ENCODE data around the gene ZNF236. TPM values are rescaled to one million over a fixed set of nuclear protein-coding genes. Genes with fewer than 3 reads are reported as not detected.

ZNF236 gene
- total RNA-seq, 2 experiments from 2014 or later = 25.7 to 27.9 TPM

DNA sequence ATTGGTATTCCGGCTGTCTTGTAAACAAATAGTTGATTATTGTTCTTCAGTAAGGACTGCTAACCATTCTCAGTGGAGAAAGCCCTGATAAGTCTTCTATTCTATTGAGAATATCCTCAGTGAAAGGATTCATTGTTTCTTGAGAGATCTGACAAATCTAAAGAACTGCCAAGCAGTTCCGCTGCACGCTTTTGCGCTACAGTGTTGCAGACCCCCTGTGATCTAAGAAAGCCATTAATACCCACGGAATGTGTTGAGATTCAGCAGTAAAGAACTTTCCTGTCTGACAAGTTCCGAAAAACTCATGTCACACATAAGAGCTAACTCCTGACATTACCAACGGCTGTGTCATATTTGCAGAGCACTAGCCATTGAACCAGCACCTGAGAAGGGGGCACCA lies 63.8 kb downstream of the ZNF236 start:
- Histone ChIP-seq H3K4me1 (ENCODE audit: insufficient read depth, low read length) (no peaks in the 10 kb centered on the region), H3K4me3 (ENCODE audit: low read length) (no peak overlapping the region), H3K36me3 (ENCODE audit: insufficient read depth, low read length) (peaks cover 66% of the 10 kb centered on the region), H3K27ac (ENCODE audit: low read depth in 1 of 2, low read length in 2 of 2) (no peak overlapping the region), H3K27me3 (ENCODE audit: control insufficient read depth in 1 of 2, insufficient read depth in 2 of 2, low read length in 2 of 2) (no peaks in the 10 kb centered on the region), H3K9me3 (ENCODE audit: control insufficient read depth in 1 of 2, insufficient read depth in 1 of 2, low read length in 2 of 2) (no peaks in the 10 kb centered on the region)
- intact Hi-C loops (cut with DNase I, micrococcal nuclease) = no loop called here
- POLR2A ChIA-PET = no interaction called here
- Mint-ChIP-seq H3K27me3 (no peaks in the 10 kb centered on the region), H3K4me3 (no peak overlapping the region), H3K4me1 (ENCODE audit: low read depth) (no peaks in the 10 kb centered on the region), H3K9me3 (no peaks in the 10 kb centered on the region), H3K36me3 (ENCODE audit: low read depth) (peaks cover 88% of the 10 kb centered on the region), H3K27ac (no peak overlapping the region)
- no peak for ATAC-seq (ENCODE audit: poor library complexity)
- no peak for DNase-seq
- CTCF ChIA-PET = no interaction called here
- TF ChIP-seq, protein P1, sequence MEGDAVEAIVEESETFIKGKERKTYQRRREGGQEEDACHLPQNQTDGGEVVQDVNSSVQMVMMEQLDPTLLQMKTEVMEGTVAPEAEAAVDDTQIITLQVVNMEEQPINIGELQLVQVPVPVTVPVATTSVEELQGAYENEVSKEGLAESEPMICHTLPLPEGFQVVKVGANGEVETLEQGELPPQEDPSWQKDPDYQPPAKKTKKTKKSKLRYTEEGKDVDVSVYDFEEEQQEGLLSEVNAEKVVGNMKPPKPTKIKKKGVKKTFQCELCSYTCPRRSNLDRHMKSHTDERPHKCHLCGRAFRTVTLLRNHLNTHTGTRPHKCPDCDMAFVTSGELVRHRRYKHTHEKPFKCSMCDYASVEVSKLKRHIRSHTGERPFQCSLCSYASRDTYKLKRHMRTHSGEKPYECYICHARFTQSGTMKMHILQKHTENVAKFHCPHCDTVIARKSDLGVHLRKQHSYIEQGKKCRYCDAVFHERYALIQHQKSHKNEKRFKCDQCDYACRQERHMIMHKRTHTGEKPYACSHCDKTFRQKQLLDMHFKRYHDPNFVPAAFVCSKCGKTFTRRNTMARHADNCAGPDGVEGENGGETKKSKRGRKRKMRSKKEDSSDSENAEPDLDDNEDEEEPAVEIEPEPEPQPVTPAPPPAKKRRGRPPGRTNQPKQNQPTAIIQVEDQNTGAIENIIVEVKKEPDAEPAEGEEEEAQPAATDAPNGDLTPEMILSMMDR (IDR thresholded peaks at IDR 0.05) = no peak

GRCh38 chr18:76889091-76889699 lies 66.8 kb downstream of the ZNF236 start:
- ChIA-PET CTCF (no interaction called here), POLR2A (no interaction called here)
- Mint-ChIP-seq H3K4me1 (ENCODE audit: low read depth) (no peaks in the 10 kb centered on the region), H3K36me3 (ENCODE audit: low read depth) (peaks cover 89% of the 10 kb centered on the region), H3K9me3 (no peaks in the 10 kb centered on the region), H3K27me3 (no peaks in the 10 kb centered on the region), H3K4me3 (no peak overlapping the region), H3K27ac (no peak overlapping the region)
- Histone ChIP-seq H3K9me3 (ENCODE audit: control insufficient read depth in 1 of 2, insufficient read depth in 1 of 2, low read length in 2 of 2) (no peaks in the 10 kb centered on the region), H3K27ac (ENCODE audit: low read depth in 1 of 2, low read length in 2 of 2) (no peak overlapping the region), H3K4me1 (ENCODE audit: insufficient read depth, low read length) (no peaks in the 10 kb centered on the region), H3K36me3 (ENCODE audit: insufficient read depth, low read length) (peaks cover 43% of the 10 kb centered on the region), H3K27me3 (ENCODE audit: control insufficient read depth in 1 of 2, insufficient read depth in 2 of 2, low read length in 2 of 2) (no peaks in the 10 kb centered on the region), H3K4me3 (ENCODE audit: low read length) (no peak overlapping the region)
- TF ChIP-seq, protein P1 (IDR thresholded peaks at IDR 0.05) = no peak
- no peak for DNase-seq
- no peak for ATAC-seq (ENCODE audit: poor library complexity)
- intact Hi-C loops (cut with DNase I, micrococcal nuclease) = no loop called here

- H3K36me3 Mint-ChIP-seq (ENCODE audit: low read depth) = peaks cover 90% of the 10 kb centered on the region
Measured at GRCh38 chr18:76892832-76893231, 70.5 kb downstream of the ZNF236 start.

More at GRCh38 chr18:76892832-76893231, 70.5 kb downstream of the ZNF236 start:
- ChIA-PET POLR2A (no interaction called here), CTCF (no interaction called here)
- ATAC-seq (ENCODE audit: poor library complexity) (no peak), DNase-seq (no peak)
- Histone ChIP-seq H3K27ac (ENCODE audit: low read depth in 1 of 2, low read length in 2 of 2) (no peak overlapping the region), H3K36me3 (ENCODE audit: insufficient read depth, low read length) (peaks cover 45% of the 10 kb centered on the region), H3K4me3 (ENCODE audit: low read length) (no peak overlapping the region), H3K27me3 (ENCODE audit: control insufficient read depth in 1 of 2, insufficient read depth in 2 of 2, low read length in 2 of 2) (no peaks in the 10 kb centered on the region), H3K9me3 (ENCODE audit: control insufficient read depth in 1 of 2, insufficient read depth in 1 of 2, low read length in 2 of 2) (peaks cover 0 to 3% of the 10 kb centered on the region in 2 experiments), H3K4me1 (ENCODE audit: insufficient read depth, low read length) (no peaks in the 10 kb centered on the region)
- Mint-ChIP-seq H3K27me3 (no peaks in the 10 kb centered on the region), H3K4me3 (no peak overlapping the region), H3K4me1 (ENCODE audit: low read depth) (no peaks in the 10 kb centered on the region), H3K27ac (no peak overlapping the region), H3K9me3 (no peaks in the 10 kb centered on the region)
- TF ChIP-seq, protein P1 (IDR thresholded peaks at IDR 0.05) = no peak
- intact Hi-C loops (cut with DNase I, micrococcal nuclease) = no loop called here
